NT2/D1 (cell line): ENCODE results near the gene ELMO3.

Experiments
- DNase-seq: peaks from one replicate; pipeline ENCODE4 v3.0.0-alpha.2; 2011; ENCODE audit warnings: low read depth, low spot score
- H3K27me3 ChIP-seq: 2 replicates; pipeline ENCODE4 v1.6.0; 2011; ENCODE audit warnings: mild to moderate bottlenecking; ENCODE audit not compliant: insufficient read length, insufficient read depth
- H3K36me3 ChIP-seq: 2 replicates; pipeline ENCODE4 v1.6.1; 2011; ENCODE audit warnings: mild to moderate bottlenecking, low read length, mixed read lengths; ENCODE audit not compliant: insufficient read depth, insufficient read length
- H3K4me1 ChIP-seq: 2 replicates; pipeline ENCODE4 v1.5.1; 2011; ENCODE audit not compliant: insufficient read depth, insufficient read length
- H3K4me3 ChIP-seq: 2 replicates; pipeline ENCODE4 v1.5.1; 2011; ENCODE audit warnings: low read depth; ENCODE audit not compliant: insufficient read length
- H3K9ac ChIP-seq: 2 replicates; pipeline ENCODE4 v1.6.0; 2011; ENCODE audit warnings: low read depth; ENCODE audit not compliant: insufficient read length
- H3K9me3 ChIP-seq: 2 replicates; pipeline ENCODE4 v1.5.1; 2011; ENCODE audit warnings: mild to moderate bottlenecking, low read length; ENCODE audit not compliant: insufficient read depth
- SUZ12 ChIP-seq: IDR thresholded peaks from 2 replicates; pipeline ENCODE4 v1.6.1; 2011; ENCODE audit not compliant: insufficient read length, insufficient read depth; ENCODE audit errors: extremely low read depth
- YY1 ChIP-seq: IDR thresholded peaks from 2 replicates; pipeline ENCODE4 v1.6.1; 2011; ENCODE audit not compliant: insufficient read length, insufficient read depth
- ZNF274 ChIP-seq: IDR thresholded peaks from 2 replicates; pipeline ENCODE4 v1.6.1; 2011; ENCODE audit warnings: mild to moderate bottlenecking, low read depth, low read length

Gene ELMO3

GRCh38 chr16:67245186-67245585 lies 46.3 kb downstream of the ELMO3 start:
- H3K9ac ChIP-seq, result peak overlapping the region; percentile 90
- DNase-seq, result no peak
- H3K4me1 ChIP-seq, result peaks cover 51% of the 10 kb centered on the region
- TF ChIP-seq SUZ12, result no peak
- TF ChIP-seq ZNF274, result no peak
- no peak for TF ChIP-seq YY1
- H3K27me3 ChIP-seq, result peaks cover 27% of the 10 kb centered on the region
- peaks cover 2% of the 10 kb centered on the region for H3K36me3 ChIP-seq
- no peaks in the 10 kb centered on the region for H3K9me3 ChIP-seq
- peak overlapping the region; percentile 9 for H3K4me3 ChIP-seq

- H3K4me3 ChIP-seq, result peak overlapping the region; percentile 86
- peaks cover 2% of the 10 kb centered on the region for H3K36me3 ChIP-seq
- H3K9me3 ChIP-seq, result no peaks in the 10 kb centered on the region
- TF ChIP-seq YY1 (no peak), SUZ12 (no peak), ZNF274 (no peak)
- no peak for DNase-seq
- peaks cover 47% of the 10 kb centered on the region for H3K4me1 ChIP-seq
- H3K27me3 ChIP-seq, result peaks cover 31% of the 10 kb centered on the region
- peak overlapping the region; percentile 90 for H3K9ac ChIP-seq
Observed at GRCh38 chr16:67245674-67246080, 46.7 kb downstream of the ELMO3 start.

DNA sequence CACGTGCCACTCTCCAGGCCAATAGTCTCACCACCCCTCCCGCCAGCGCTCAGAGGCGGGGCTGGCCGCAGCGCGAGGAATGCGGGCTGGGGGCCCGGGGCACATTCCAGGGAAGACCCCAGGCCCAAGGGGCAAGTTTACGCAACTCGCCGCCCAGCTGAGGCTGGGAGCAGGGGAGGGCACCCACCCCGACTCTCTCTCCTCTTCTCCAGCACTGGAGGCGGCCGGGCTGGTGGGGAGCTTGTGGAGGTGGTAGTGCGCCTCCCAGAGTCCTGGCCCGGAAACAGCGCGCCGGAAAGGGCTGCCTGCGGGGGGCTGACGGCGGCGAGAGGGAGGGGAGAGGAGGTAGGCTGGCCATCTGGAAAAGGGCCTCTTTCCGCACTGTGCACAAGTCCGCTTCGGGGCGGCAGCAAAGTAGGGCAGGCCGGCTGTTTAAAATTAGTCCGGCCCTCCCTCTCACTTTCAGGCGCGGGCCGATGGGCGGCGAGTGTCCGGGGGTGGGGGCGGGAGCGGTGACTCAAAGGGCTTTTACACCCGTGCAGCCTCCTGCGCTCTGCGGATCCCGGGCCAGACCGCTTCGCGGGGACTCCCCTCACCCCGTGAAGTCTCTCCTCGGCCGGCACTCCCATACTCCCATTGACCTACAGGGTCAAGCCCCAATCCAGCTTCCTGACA lies 47.3 kb downstream of the ELMO3 start:
- Histone ChIP-seq H3K9me3 (no peaks in the 10 kb centered on the region), H3K9ac (peak overlapping the region; percentile 90), H3K4me1 (peaks cover 43% of the 10 kb centered on the region), H3K4me3 (peak overlapping the region; percentile 86), H3K36me3 (peaks cover 2% of the 10 kb centered on the region), H3K27me3 (peaks cover 36% of the 10 kb centered on the region)
- peak; percentile 84 for DNase-seq
- TF ChIP-seq ZNF274 (no peak), SUZ12 (no peak), YY1 (no peak)

DNA sequence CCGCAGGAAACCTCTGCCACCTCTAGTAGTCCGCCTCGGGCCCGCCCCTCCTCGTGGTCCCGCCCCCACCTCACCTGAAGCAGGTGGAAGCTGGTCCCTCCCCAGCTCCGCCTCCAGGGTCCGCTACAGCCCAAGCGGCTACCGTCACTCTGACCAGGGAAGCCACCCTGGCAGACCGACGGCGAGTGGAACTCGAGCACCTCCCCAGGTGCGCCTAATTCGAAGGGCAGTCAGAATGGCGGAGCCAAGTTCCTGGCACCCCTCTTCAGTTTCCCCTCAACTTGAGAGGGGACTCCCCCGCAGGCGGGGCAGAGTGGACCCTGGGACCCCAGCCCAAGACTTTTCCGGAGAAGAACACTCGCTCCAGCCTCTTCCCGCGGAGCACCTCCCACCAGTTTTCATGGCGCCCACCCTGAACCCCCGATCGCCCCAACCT lies 47.8 kb downstream of the ELMO3 start:
- H3K36me3 ChIP-seq, result peaks cover 2% of the 10 kb centered on the region
- no peak for DNase-seq
- H3K9me3 ChIP-seq, result no peaks in the 10 kb centered on the region
- peaks cover 36% of the 10 kb centered on the region for H3K27me3 ChIP-seq
- H3K4me1 ChIP-seq, result peaks cover 40% of the 10 kb centered on the region
- H3K4me3 ChIP-seq, result peak overlapping the region; percentile 86
- TF ChIP-seq SUZ12, result no peak
- peak overlapping the region; percentile 90 for H3K9ac ChIP-seq

- peaks cover under 1% of the 10 kb centered on the region for H3K36me3 ChIP-seq
- H3K4me1 ChIP-seq, result peaks cover 35% of the 10 kb centered on the region
- H3K9me3 ChIP-seq, result no peaks in the 10 kb centered on the region
- peak within 1 kb of the TSS; percentile 86 for H3K4me3 ChIP-seq
- peak; percentile 91 for DNase-seq
- peaks cover 36% of the 10 kb centered on the region for H3K27me3 ChIP-seq
- TF ChIP-seq YY1 (no peak), ZNF274 (no peak), SUZ12 (no peak)
- peak within 1 kb of the TSS; percentile 90 for H3K9ac ChIP-seq
Observed at GRCh38 chr16:67247192-67248072, 48.5 kb downstream of the ELMO3 start, which contains the start of gene FHOD1. Gene FHOD1 (minus strand): TSS chr16:67247481. CDS start chr16:67247410, 71 bp downstream.

- Histone ChIP-seq H3K36me3 (peaks cover 3% of the 10 kb centered on the region), H3K9ac (peak overlapping the region; percentile 82), H3K4me1 (peaks cover 35% of the 10 kb centered on the region)
Observed at GRCh38 chr16:67248073-67248400, 49.1 kb downstream of the ELMO3 start.

More at GRCh38 chr16:67248073-67248400, 49.1 kb downstream of the ELMO3 start:
- peaks cover 36% of the 10 kb centered on the region for H3K27me3 ChIP-seq
- H3K4me3 ChIP-seq, result peak overlapping the region; percentile 68
- no peak for DNase-seq
- H3K9me3 ChIP-seq, result no peaks in the 10 kb centered on the region
- no peak for TF ChIP-seq YY1
- no peak for TF ChIP-seq SUZ12
- no peak for TF ChIP-seq ZNF274
